NCI-H187 treated with DMSO at 0.1 percent for 48 hours (cell line): ENCODE measurements around the gene SBF2.
"Not testable (repeated sequence)": the region's sequence is repeated elsewhere in the genome, so short reads cannot be mapped to it uniquely, and the experiment has no call there.

ENCODE experiments used
- DNase-seq: peaks from one replicate; lab custom pipeline; 2025; lab: John Stamatoyannopoulos, UW

SBF2 gene

GRCh38 chr11:9952511-9953196 lies 341.4 kb downstream of the SBF2 start:
- DNase-seq, result no peak

GRCh38 chr11:9951807-9952206 lies 342.2 kb downstream of the SBF2 start:
- no peak for DNase-seq

GRCh38 chr11:9950462-9950861 lies 343.6 kb downstream of the SBF2 start:
- no peak for DNase-seq

- DNase-seq, result no peak
These were observed 346.7 kb downstream of the SBF2 start for GRCh38 chr11:9947231-9947864.

GRCh38 chr11:9945680-9946079 lies 348.3 kb downstream of the SBF2 start:
- DNase-seq, result not testable (repeated sequence)

- DNase-seq, result no peak
These were observed 350.5 kb downstream of the SBF2 start for GRCh38 chr11:9943386-9944110.

- peak; percentile 24 for DNase-seq
These were observed 352.0 kb downstream of the SBF2 start for GRCh38 chr11:9941991-9942390.

- DNase-seq, result not testable (repeated sequence)
These were observed 354.9 kb downstream of the SBF2 start for GRCh38 chr11:9939150-9939549.

- DNase-seq, result no peak
These were observed 357.3 kb downstream of the SBF2 start for GRCh38 chr11:9936754-9937153.

GRCh38 chr11:9932843-9933242 lies 361.2 kb downstream of the SBF2 start:
- not testable (repeated sequence) for DNase-seq

GRCh38 chr11:9930562-9931331 lies 363.3 kb downstream of the SBF2 start:
- DNase-seq, result not testable (repeated sequence)

- no peak for DNase-seq
These were observed 366.3 kb downstream of the SBF2 start for GRCh38 chr11:9927670-9928069.

GRCh38 chr11:9923280-9923679 lies 370.7 kb downstream of the SBF2 start:
- no peak for DNase-seq

GRCh38 chr11:9922806-9923205 lies 371.2 kb downstream of the SBF2 start:
- DNase-seq, result no peak

GRCh38 chr11:9916480-9916879 lies 377.5 kb downstream of the SBF2 start:
- DNase-seq, result no peak

GRCh38 chr11:9914064-9914463 lies 380.0 kb downstream of the SBF2 start:
- no peak for DNase-seq

GRCh38 chr11:9905960-9906791 lies 387.8 kb downstream of the SBF2 start:
- no peak for DNase-seq

- DNase-seq, result no peak
These were observed 388.5 kb downstream of the SBF2 start for GRCh38 chr11:9905501-9905951.

GRCh38 chr11:9903579-9903978 lies 390.4 kb downstream of the SBF2 start:
- DNase-seq, result no peak

- no peak for DNase-seq
These were observed 392.1 kb downstream of the SBF2 start for GRCh38 chr11:9901943-9902342.

- not testable (repeated sequence) for DNase-seq
These were observed 393.8 kb downstream of the SBF2 start for GRCh38 chr11:9900253-9900652.
